ENCODE results near the gene RPS19.

RPS19 gene

DNA sequence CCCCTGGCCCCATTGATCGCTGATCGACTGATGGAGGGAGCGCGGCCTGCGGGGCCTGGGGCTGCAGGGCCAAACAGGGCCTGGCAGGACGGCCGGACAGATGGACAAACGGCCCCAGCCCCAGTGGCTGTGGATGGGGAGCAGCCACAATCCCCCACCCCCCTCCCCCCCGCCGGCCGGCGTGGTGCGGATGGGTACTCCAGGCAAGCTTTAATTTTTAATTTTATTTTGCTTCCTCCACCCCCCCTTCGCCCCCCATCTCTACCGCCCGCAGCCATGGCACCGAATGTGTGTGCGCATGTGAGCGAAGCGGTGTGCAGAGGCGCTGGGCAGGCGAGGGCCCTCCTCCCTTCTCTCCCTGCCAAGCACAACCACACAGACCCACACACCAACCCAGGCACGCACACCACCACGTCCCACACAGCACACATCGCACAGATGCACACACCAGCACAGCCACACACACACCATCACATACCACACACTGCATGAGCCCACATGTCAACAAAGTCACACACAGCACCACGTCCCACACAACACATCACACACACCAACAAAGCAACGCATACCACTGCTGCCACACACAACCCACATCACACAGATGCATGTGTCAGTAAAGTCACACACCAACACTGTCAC is 55.8 kb downstream of the RPS19 start:
- no peak for DNase-seq

DNA sequence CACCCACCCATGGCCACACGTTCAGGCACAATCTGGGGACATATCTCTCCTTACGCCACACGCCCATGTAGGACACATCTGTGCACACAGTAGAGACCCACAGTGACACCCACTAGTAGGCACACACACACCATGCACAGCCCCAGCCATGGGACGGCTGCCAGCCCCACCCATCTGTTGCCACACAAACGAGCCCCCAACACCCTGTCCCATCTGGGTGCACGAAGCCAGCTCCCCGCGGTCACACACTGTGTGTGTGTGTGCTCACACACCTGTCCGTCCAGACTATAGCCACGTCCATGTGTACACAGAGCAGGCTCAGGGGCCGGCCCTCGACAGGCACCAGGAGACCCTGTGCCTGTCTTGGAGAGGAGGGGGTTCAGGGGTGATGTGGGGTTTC is 57.6 kb downstream of the RPS19 start:
- no peak for DNase-seq

DNA sequence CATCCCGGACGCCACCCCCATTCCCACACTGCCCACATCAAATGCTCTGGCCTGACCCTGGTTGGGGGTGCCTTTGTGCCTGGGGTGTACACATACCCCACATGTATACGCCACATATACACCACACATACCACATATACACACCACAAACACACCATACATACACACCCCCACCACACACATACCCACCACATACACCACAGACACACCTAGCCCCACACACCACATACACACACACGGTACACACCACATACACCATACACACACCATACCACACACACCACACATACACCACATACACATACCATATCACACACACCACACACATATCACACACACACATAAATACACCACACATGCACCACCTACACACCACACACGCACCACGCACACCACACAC is 58.0 kb downstream of the RPS19 start:
- DNase-seq = no peak

DNA sequence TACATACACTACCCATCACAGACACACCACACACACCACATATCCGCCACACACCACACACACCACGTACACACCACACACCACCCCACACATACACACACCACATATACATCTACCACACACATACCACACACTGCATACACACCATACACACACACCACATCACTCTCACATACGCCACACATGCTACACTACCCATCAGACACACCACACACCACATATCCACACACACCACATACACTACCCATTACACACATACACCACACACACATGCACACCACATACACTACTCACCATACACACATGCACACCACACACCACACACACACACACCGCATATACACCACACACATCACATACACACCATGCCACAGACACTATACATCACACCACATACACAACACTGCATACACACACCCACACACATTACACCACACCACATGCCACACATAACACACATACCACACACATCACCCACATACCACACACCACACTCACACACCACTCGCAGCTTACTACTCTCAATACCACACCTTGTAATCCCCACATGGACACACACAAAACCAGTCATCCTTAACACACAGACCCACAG is 58.7 kb downstream of the RPS19 start:
- no peak for DNase-seq

DNA sequence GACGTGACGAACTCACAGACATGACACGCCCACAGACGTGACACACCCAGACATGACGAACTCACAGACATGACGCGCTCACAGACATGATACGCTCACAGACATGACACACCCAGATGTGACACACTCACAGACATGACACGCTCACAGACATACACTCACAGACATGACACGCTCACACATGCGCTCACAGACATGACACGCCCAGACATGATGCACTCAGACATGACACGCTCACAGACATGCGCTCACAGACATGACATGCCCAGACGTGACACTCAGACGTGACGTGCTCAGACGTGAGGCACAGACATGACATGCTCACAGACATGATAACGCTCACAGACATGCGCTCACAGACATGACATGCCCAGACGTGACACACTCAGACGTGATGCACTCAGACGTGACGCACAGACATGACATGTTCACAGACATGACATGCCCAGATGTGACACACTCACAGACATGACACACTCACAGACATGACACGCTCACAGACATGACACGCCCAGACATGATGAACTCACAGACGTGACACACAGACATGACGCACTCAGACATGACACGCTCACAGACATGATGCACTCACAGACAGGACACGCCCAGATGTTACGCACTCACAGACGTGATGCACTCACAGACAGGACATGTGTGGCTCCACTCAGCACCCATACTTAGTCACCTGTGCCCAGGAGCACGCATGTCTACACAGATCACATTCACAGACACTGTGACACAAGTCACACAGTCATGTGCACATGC is 60.1 kb downstream of the RPS19 start:
- no peak for DNase-seq

DNA sequence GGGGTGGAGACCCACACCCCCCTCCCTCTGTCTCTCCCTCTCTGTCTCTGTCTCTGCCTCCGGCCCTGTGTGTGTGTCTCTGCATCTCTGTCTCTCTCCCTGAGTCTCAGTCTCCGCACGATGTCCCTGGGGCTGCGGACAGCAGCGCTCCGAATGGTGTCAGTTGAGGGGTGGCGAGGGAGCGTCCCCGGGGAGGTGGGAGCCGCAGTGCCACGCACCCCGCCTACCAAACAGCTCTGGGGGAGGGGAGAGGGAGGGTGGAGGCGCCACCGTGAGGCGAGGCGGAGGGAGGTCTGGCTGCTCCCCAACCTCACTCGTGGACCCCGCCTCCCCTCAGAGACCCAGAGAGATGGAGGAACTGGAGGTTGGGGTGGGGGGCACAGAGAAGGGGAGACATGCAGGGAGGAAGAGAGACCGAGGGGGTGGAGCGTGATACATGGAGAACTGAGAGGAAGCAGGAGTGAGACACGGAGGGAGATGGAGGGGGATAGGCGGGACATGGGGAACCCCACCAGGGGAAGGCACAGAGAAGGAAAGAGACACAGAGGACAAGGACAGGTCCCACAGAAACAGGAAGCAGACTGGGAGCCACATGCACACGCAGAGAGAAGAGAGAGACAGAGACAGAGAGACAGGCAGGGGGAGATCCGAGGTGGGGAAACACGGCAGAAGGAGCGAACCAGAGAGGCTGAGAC is 61.0 kb downstream of the RPS19 start:
- DNase-seq = no peak

DNA sequence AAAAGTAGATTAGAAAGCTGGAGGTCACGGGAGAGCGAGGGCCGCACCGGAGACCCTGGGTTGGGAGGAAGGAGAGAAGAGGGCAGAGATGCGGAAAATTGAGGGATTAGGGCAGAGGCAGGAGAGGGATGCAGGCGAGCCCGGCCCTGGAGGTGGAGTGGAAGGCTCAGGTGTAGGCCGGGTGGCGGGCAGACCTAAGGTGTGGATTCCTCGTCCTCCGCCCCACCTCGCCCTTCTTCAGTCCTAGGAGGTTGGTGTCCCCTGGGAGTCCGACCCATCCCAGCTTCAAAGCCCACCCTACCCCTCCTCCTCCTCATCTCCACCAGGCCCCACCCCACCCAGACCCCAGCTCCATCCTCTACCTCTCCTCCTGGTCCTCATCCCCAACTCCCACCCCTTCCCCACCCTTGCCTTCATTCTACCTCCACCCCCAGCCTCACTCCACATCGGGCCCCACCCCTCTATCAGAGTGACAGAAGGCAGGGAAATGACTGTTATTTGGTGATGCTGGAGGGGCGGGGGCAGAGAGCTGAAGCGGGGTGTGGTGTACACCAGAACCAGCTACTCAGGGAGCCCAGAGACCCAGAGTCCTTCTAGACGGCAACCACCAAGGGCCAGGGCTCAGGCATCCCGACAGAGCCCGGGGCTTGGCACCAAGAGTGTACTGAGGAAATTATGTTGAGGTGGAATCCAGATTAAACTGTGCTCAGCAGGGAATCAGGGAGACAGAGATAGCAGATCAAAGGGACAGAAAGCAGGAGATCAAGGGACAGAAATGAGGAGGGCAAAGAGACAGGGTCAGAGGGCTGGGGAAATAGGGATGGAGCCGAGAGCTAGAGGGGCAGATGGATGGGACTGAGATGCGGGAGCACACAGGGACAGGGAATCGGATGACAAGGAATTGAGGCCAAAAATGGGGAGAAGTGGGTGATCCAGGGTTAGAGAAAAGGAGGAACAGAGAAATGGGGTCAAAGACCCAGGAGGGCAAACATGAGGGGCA is 61.8 kb downstream of the RPS19 start:
- DNase-seq = no peak

Measured in activated CD4-positive, alpha-beta T cell treated with anti-CD3 and anti-CD28 coated beads, Interleukin-2, amount 50 U/mL, for 4 hours (primary cell).